Stimulated activated CD4-positive, alpha-beta T cell treated with anti-CD3 and anti-CD28 coated beads, Interleukin-1b, Interleukin-23, amount 100 ng/mL, for 1 hour (primary cell): Measurements from ENCODE around the gene ZFAND6.
"Not testable (repeated sequence)": the region's sequence is repeated elsewhere in the genome, so short reads cannot be mapped to it uniquely, and the experiment has no call there.

Experiments used
- DNase-seq, 2 donors: peaks; one replicate each; pipeline ENCODE4 v3.0.0-alpha.2; 2020; ENCODE audit warnings: low read depth in 2 of 2

The ZFAND6 gene

GRCh38 chr15:80141916-80142598, 82.6 kb downstream of the ZFAND6 start:
- no peak for DNase-seq

DNA sequence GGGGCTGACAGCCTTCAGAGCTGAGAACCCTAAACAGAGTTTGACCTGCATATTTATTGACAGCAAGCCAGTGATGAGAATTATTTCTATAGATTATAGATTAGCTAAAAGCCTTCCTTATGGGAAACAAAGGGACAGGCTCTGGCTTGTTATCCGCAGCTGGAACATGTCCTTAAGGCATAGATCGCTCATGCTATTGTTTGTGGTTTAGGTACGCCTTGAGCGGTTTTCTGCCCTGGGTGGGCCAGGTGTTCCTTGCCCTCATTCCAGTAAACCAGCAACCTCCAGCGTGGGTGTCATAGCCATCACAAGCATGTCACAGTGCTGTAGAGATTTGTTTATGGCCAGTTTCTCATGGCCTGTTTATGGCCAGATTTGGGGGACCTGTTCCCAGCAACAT, 83.2 kb downstream of the ZFAND6 start:
- no peak for DNase-seq

DNA sequence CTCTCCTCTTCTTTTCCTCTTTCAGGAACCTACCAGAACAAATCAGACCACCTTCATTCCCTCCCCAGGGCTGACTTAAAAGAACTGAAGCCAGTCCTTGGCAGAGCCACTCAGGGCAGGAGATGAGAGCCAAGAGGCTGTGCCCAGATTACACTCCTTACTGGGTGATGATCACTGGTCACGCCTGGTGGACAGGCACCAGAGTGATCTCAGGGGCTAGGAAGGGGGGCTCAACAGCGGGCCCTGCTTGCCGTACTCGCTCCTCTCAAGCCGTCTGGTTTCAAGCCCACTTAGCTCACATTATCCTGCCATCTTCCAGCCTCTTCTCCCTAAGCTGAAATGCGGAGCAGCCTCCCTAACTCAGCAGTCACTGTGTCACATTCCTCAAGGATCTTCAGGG, 91.7 kb downstream of the ZFAND6 start:
- DNase-seq = no peak

- DNase-seq = no peak
Measured at GRCh38 chr15:80151576-80151975, 92.1 kb downstream of the ZFAND6 start.

DNA sequence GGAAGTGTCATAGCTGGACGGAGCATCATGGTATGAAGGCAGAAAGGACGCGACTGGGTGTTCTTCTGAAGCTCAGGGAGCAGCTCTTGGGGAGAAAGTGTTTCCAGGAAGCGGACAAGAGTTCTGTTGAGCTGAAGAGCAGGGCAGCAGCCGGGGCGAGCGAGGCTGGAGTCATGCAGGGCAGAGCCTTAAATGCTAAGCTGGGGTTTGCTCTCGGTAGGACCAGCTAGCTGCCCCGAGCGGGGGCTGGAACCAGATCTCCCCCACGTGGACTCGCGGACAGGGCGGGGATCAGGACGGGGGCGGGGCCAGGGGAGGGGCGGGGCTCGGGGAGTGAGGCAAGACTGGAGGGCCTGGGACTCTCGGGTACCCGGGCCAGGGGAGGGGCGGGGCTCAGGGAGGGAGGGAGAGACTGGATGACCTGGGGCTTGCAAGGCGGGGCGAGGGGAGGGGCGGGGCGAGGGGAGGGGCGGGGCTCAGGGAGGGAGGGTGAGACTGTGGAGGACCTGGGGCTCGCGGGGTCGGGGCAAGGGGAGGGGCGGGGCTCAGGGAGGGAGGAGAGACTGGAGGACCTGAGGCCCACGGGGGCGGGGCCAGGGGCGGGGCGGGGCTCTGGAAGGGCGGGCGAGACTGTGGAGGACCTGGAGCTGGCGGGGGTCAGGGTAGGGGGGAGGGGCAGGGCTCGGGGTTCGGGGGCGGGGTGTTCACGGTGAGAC, 92.9 kb downstream of the ZFAND6 start:
- DNase-seq = peak; percentile 75 to 83

DNA sequence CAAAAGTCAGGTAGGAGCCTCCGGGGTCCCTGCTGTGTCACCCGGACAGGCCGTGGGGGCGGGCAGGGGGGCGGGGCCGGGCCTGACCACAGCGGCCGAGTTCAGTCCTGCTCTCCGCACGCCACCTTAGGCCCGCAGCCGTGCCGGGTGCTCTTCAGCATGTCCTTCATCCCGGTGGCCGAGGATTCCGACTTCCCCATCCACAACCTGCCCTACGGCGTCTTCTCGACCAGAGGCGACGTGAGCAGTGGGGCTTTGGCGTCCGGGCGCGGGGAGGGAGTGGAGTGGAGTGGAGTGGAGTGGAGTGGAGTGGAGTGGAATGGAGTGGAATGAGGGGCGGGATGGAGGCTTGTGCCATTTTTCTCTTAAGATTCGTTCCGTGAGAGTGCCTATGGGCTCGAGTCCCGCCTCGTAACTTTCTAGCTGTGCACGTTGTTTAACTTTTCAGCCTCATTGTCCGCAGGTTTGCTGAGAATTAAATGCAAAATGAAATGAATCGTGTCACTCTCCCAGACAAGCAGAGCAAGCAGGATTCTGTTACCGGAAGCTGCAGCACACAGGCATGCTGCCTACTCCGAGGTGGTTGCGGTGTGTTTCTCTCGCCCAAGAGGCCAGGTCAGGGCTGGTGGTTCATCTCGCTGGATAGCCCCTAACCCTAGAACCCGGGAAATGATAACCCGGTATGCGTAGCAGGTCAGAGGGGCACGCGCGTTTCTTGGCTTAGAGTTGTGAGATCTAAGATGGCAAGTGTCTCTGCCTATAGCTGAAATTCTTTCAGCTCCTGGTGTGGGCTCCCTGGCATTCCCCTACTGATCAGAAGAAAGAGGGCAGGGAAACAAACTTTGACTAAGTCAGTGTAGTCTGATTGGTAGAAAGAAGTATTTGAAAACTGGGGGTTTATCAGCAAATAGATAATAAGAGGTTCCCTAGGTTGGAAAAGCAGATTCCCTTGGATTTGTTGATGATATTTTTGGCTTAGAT, 93.7 kb downstream of the ZFAND6 start, which contains the start of gene FAH:
Gene FAH, plus strand, starts transcription at position 104 of the 981 bp plus-strand sequence. Its CDS starts 56 bp downstream, at position 160.
- no peak for DNase-seq

- DNase-seq = no peak
Measured at GRCh38 chr15:80153900-80154299, 94.4 kb downstream of the ZFAND6 start.

GRCh38 chr15:80154336-80154735, 94.9 kb downstream of the ZFAND6 start:
- no peak for DNase-seq

- no peak for DNase-seq
Measured at GRCh38 chr15:80155001-80155377, 95.5 kb downstream of the ZFAND6 start.

- not testable (repeated sequence) for DNase-seq
Measured at GRCh38 chr15:80155378-80156175, 96.1 kb downstream of the ZFAND6 start.

DNA sequence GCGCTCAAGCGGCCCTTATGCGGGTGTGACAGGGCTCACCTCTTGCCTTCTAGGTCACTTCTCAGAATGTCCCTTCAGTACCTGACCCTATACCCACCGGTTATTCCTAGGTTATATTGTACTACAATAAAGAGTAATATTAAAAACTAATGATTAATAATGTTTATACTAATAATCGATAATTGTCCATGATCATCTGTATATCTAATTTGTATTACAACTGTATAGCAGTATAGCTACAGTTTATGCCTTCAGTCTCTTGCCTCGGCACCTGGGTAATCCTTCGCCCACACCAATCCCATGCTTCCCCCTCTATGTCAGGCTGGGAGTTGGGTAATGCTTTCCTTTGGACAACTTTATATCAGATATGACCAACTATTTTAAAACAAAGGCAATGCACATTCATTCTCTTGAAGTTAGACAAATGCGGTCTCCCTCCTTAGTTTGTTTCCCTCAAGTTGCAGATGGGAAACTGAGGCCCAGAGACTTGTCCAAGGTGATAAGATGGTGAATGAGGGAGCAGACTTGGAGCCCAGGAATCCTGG, 96.8 kb downstream of the ZFAND6 start:
- DNase-seq = no peak

GRCh38 chr15:80157215-80157614, 97.7 kb downstream of the ZFAND6 start:
- no peak for DNase-seq

DNA sequence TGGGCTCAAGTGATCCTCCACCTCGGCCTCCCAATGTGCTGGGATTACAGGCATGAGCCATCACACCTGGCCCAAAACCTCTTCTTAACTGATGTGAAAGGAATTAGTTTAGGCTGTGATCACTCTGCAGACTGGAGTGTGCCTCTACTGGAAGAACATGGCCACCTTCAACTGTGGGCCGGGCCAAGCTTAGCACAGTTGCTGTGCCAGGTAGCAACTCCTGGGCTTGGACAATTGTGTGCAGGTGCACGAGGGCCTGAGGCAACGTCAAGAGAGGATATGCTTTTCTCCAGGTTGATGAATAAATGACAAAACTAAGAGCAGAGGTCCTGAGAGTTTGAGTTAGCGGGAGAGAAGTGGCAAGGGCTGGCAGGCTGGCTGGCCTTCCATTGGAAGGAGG, 99.8 kb downstream of the ZFAND6 start:
- no peak for DNase-seq

GRCh38 chr15:80159811-80160569, 100.5 kb downstream of the ZFAND6 start:
- DNase-seq = no peak

DNA sequence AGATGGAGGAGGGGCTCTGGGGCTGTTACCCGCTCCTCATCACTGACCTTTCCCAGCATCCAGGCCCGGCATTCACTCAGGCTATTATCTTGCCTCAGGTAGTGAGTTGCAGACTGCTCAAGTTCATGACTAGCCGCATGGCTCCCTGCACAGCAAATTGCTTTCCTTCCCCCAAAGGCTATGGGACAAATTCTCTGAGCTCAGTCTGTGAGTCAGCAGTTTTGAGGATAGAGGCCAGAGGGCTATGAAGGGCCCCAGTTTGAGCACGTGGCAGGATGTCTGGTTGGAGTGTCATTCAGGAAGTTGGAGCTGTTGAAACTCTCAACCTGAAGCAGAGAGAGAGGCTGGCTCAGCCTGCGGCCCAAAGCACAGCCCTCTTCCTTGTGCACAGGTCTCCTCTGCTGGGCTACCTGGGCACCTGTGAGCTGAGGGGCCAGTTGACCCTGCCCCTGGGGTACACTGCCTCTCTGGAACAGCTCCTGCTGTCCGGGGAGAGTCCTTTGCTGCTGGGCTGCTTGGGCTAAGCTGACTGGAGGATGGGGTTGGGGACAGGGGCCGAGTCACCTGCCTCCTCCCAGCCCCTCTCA, 101.2 kb downstream of the ZFAND6 start:
- DNase-seq = no peak

DNA sequence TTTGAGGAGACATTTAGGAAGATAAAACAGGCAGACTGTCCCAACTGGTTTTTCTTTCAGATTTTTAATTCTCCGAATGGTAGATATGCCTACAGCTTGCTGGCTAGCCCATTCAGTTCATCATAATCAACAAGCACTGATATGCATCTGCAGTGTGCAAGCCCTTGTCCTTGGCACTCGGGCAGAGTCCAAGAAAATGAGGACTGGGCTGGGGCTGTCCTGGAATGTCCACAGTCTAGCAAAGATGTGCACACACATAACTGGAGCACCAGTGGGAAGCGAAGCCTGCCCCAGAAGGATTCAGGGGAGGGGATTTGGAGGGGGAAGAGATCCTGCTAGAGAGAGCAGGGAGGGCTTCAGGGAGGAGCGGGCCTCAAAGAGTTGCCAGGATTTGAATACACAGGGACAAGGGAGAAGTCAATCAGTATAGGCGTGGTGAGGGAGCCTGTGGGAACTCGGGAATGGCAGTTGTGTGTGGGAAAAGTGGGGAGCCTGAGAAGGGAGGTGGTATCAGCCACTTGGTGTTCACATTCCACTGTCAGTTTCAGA, 102.1 kb downstream of the ZFAND6 start:
- DNase-seq = no peak

DNA sequence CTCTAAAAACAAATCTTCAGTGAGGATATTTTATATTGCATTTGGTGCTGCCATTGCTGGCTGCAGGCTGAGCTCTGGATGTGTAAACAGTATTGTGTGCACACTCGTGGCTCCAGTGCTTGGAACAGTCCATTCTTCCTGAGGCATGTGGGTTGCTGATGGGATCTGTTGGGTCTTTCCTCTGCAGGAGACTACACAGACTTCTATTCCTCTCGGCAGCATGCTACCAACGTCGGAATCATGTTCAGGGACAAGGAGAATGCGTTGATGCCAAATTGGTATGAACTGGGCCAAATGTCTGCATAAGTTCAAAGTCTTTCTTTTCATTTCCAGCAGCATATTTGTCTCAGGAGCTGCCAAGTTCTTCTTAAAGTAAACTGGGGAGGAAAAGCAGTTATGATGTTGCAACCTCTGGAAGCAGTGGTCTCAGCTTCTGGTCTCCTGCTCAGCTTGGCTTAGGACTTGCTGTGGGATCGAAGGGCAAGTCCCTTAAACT, 102.6 kb downstream of the ZFAND6 start:
- no peak for DNase-seq

DNA sequence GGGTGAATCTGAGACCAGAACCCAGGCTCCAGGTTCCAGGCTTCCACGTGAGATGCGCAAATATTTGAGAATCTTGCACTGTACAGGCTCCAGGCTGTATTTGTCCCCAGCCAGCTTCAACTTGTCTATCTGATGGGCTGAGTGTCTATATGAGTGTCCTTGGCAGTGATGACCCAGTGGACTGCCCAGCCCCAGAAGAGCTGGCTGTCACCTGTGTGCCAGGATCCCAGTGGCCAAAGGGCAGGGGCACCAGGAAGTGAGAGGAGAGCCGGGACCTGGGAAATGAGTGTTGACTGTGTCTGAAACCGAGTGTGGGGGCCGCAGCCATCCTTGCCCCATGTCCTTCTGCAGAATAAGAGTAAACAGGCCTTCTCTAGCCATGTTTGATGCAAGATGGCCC, 103.7 kb downstream of the ZFAND6 start:
- DNase-seq = no peak

GRCh38 chr15:80163897-80164296, 104.4 kb downstream of the ZFAND6 start:
- DNase-seq = no peak
